Smooth muscle cell (in vitro differentiated cells): ENCODE results near the gene MRPL40. TPM values are rescaled to one million over a fixed set of nuclear protein-coding genes. Genes with fewer than 3 reads are reported as not detected.
A peak's percentile ranks its signal among the peaks of the same experiment; 100 is the strongest.

Experiments used
- DNase-seq: peaks from one replicate; lab custom pipeline; 2025; ENCODE audit not compliant: unreplicated experiment; lab: John Stamatoyannopoulos, UW
- H2AFZ ChIP-seq: fragments of 200-600 bp; sonication (generic); 2 replicates; pipeline ENCODE4 v1.6.0; 2016; ENCODE audit warnings: antibody characterized with exemption, low read depth, mild to moderate bottlenecking
- H3F3A ChIP-seq: fragments of 200-600 bp; sonication (generic); 2 replicates; pipeline ENCODE4 v1.6.0; 2017; ENCODE audit warnings: antibody characterized with exemption, low read depth
- H3K27ac ChIP-seq: fragments of 200-600 bp; sonication (generic); 2 replicates; pipeline ENCODE4 v1.5.1; 2016; ENCODE audit warnings: low read depth, mild to moderate bottlenecking
- H3K27me3 ChIP-seq: fragments of 200-600 bp; sonication (generic); 2 replicates; pipeline ENCODE4 v1.6.1; 2016; ENCODE audit warnings: low read depth, mild to moderate bottlenecking
- H3K36me3 ChIP-seq: fragments of 200-600 bp; sonication (generic); 2 replicates; pipeline ENCODE4 v1.5.1; 2016; ENCODE audit warnings: low read depth
- H3K4me1 ChIP-seq: fragments of 200-600 bp; sonication (generic); 2 replicates; pipeline ENCODE4 v1.5.1; 2016; ENCODE audit warnings: low read depth
- H3K4me2 ChIP-seq: fragments of 200-600 bp; sonication (generic); 2 replicates; pipeline ENCODE4 v1.6.0; 2016; ENCODE audit warnings: mild to moderate bottlenecking
- H3K4me3 ChIP-seq: fragments of 200-600 bp; sonication (generic); 2 replicates; pipeline ENCODE4 v1.5.1; 2016; ENCODE audit warnings: mild to moderate bottlenecking
- H3K79me2 ChIP-seq: fragments of 200-600 bp; sonication (generic); 2 replicates; pipeline ENCODE4 v1.6.0; 2016; ENCODE audit warnings: low read depth, mild to moderate bottlenecking
- H3K9ac ChIP-seq: fragments of 200-600 bp; sonication (generic); 2 replicates; pipeline ENCODE4 v1.6.0; 2016; ENCODE audit warnings: low read depth
- H3K9me3 ChIP-seq: fragments of 200-600 bp; sonication (generic); replicated peaks from 2 replicates; pipeline ENCODE4 v1.5.1; 2016; ENCODE audit warnings: low read depth
- H4K20me1 ChIP-seq: fragments of 200-600 bp; sonication (generic); 2 replicates; pipeline ENCODE4 v1.6.0; 2016; ENCODE audit warnings: low read depth
- CTCF ChIP-seq: fragments of 200-600 bp; sonication (generic); IDR thresholded peaks from 2 replicates; pipeline ENCODE4 v1.5.1; 2017; ENCODE audit warnings: borderline replicate concordance, mild to moderate bottlenecking, antibody characterized with exemption; ENCODE audit not compliant: insufficient read depth, poor library complexity, severe bottlenecking
- WGBS: methylation state at CpG from one replicate; pipeline ENCODE4 v1.1.7; 2016; ENCODE audit warnings: low lambda C conversion rate; 5-methylcytosine and 5-hydroxymethylcytosine counted together
- polyA plus RNA-seq: library from polyadenylated mRNA; unstranded; fragments of >200 nt; fragmentation: Nextera tagmentation; extraction: Ambion mirVana; gene quantifications from 2 replicates; pipeline ENCODE4 v1.2.1, GENCODE V29; 2016
- total RNA-seq: library from RNA; depleted of rRNA; stranded (reverse); fragments of >200 nt; gene quantifications from 2 replicates; pipeline ENCODE4 v1.2.3, GENCODE V29; 2014

The MRPL40 gene
- total and polyA plus RNA-seq, 2 experiments from 2014 or later, result 30.4 to 54.8 TPM

GRCh38 chr22:19472233-19472632, 39.9 kb downstream of the MRPL40 start:
- no peaks in the 10 kb centered on the region for H3K4me1 ChIP-seq
- H3K9me3 ChIP-seq, result no peaks in the 10 kb centered on the region
- no peaks in the 10 kb centered on the region for H3K36me3 ChIP-seq
- no peak overlapping the region for H3K9ac ChIP-seq
- no peak overlapping the region for H3K4me2 ChIP-seq
- H2AFZ ChIP-seq, result no peak overlapping the region
- DNase-seq, result no peak
- H3K27me3 ChIP-seq, result no peaks in the 10 kb centered on the region
- TF ChIP-seq CTCF, result no peak
- WGBS, result 96% methylated on average over 8 of the region's 8 CpGs
- no peak overlapping the region for H3K27ac ChIP-seq
- no peaks in the 10 kb centered on the region for H3F3A ChIP-seq
- H3K79me2 ChIP-seq, result peaks cover 30% of the 10 kb centered on the region
- peaks cover 65% of the 10 kb centered on the region for H4K20me1 ChIP-seq
- no peak overlapping the region for H3K4me3 ChIP-seq

GRCh38 chr22:19473578-19473977, 41.2 kb downstream of the MRPL40 start:
- Histone ChIP-seq H3K27me3 (no peaks in the 10 kb centered on the region), H3K4me1 (peaks cover 10% of the 10 kb centered on the region), H3K4me2 (no peak overlapping the region), H3K27ac (no peak overlapping the region), H3K36me3 (no peaks in the 10 kb centered on the region), H2AFZ (no peak overlapping the region), H4K20me1 (peaks cover 76% of the 10 kb centered on the region), H3K79me2 (peaks cover 44% of the 10 kb centered on the region), H3F3A (no peaks in the 10 kb centered on the region), H3K4me3 (no peak overlapping the region), H3K9me3 (no peaks in the 10 kb centered on the region), H3K9ac (no peak overlapping the region)
- no peak for DNase-seq
- WGBS, result 65% methylated on average over 3 of the region's 3 CpGs
- TF ChIP-seq CTCF, result no peak

- H3K79me2 ChIP-seq, result peaks cover 52% of the 10 kb centered on the region
- H3K9ac ChIP-seq, result no peak overlapping the region
- H4K20me1 ChIP-seq, result peaks cover 58% of the 10 kb centered on the region
- no peaks in the 10 kb centered on the region for H3K9me3 ChIP-seq
- no peaks in the 10 kb centered on the region for H3K36me3 ChIP-seq
- TF ChIP-seq CTCF, result no peak
- H3K4me2 ChIP-seq, result no peak overlapping the region
- peaks cover 18% of the 10 kb centered on the region for H3K4me1 ChIP-seq
- no peak overlapping the region for H3K4me3 ChIP-seq
- H3K27me3 ChIP-seq, result no peaks in the 10 kb centered on the region
- 90% methylated on average over 3 of the region's 3 CpGs for WGBS
- no peak overlapping the region for H2AFZ ChIP-seq
- no peak overlapping the region for H3K27ac ChIP-seq
- no peak for DNase-seq
- H3F3A ChIP-seq, result no peaks in the 10 kb centered on the region
These were observed 43.7 kb downstream of the MRPL40 start for GRCh38 chr22:19476023-19476422.

GRCh38 chr22:19477321-19478044, 45.1 kb downstream of the MRPL40 start:
- DNase-seq, result no peak
- H3K4me3 ChIP-seq, result peak overlapping the region; percentile 91
- WGBS, result 76% methylated on average over 5 of the region's 5 CpGs
- H2AFZ ChIP-seq, result no peak overlapping the region
- H3K27ac ChIP-seq, result no peak overlapping the region
- H3K9ac ChIP-seq, result peak overlapping the region; percentile 100
- H3K27me3 ChIP-seq, result no peaks in the 10 kb centered on the region
- H3K4me1 ChIP-seq, result peaks cover 18% of the 10 kb centered on the region
- peak overlapping the region; percentile 87 for H3K4me2 ChIP-seq
- peaks cover 51% of the 10 kb centered on the region for H4K20me1 ChIP-seq
- TF ChIP-seq CTCF, result no peak
- H3K9me3 ChIP-seq, result no peaks in the 10 kb centered on the region
- H3K36me3 ChIP-seq, result no peaks in the 10 kb centered on the region
- no peaks in the 10 kb centered on the region for H3F3A ChIP-seq
- peaks cover 52% of the 10 kb centered on the region for H3K79me2 ChIP-seq
